ENCODE data around the gene CAMTA1. TPM values are rescaled to one million over a fixed set of nuclear protein-coding genes. Genes with fewer than 3 reads are reported as not detected.

The CAMTA1 gene
- total and polyA plus RNA-seq, 4 donors: 18.0 to 93.5 (median 35.8) TPM

DNA sequence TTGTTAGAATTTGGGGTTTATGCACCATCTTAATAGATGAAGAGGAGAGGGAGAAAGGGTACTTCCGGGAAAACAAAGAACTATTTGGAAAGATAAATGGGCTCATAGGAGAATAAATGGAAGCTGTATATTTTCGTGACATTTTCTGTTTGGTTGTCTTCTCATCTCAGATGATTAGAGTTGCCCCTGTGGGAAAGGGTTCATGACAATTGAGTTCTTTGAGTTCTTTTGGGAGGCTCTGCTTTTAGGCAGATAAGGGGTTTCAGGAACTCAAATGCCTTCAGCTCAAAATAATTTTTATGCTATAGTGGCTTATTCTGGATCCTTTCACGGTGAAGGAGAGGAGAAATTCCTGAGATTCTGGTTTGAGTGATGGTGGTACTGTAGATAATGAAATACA is 63.6 kb downstream of the CAMTA1 start:
- H3K4me3 ChIP-seq (ENCODE audit: low read depth in 1 of 3, low read length in 3 of 3): no peak overlapping the region

GRCh38 chr1:6850537-6850936 is 65.3 kb downstream of the CAMTA1 start:
- Histone ChIP-seq H3K4me3 (ENCODE audit: low read depth in 1 of 3, low read length in 3 of 3) (no peak overlapping the region), H3K36me3 (ENCODE audit: control insufficient read depth in 4 of 4, insufficient read depth in 3 of 4, low read depth in 1 of 4, low read length in 3 of 4) (peaks cover 0 to 2% (median 0%) of the 10 kb centered on the region in 4 donors), H3K9ac (ENCODE audit: low read depth in 1 of 2, low read length in 2 of 2) (no peak overlapping the region), H3K27ac (ENCODE audit: low read depth in 1 of 2, low read length in 2 of 2) (no peak overlapping the region), H3K4me1 (ENCODE audit: control insufficient read depth in 4 of 4, insufficient read depth in 4 of 4, low read length in 3 of 4) (peaks cover 0 to 2% (median 0%) of the 10 kb centered on the region in 4 donors), H3K27me3 (ENCODE audit: control insufficient read depth in 4 of 4, insufficient read depth in 4 of 4, low read length in 3 of 4) (no peaks in the 10 kb centered on the region), H3K9me3 (ENCODE audit: control insufficient read depth in 4 of 4, low read length in 3 of 4) (no peaks in the 10 kb centered on the region)
- TF ChIP-seq MAX (IDR thresholded peaks at IDR 0.05) (no peak), CTCF (IDR thresholded peaks at IDR 0.05; ENCODE audit: low read depth, low read length, missing input control) (no peak), RXRA (IDR thresholded peaks at IDR 0.05) (no peak), NR2F2 (IDR thresholded peaks at IDR 0.05) (no peak), ZBTB33 (IDR thresholded peaks at IDR 0.05) (no peak), REST (IDR thresholded peaks at IDR 0.05) (no peak), TAF1 (conservative IDR thresholded peaks at IDR 0.05) (no peak), JUND (IDR thresholded peaks at IDR 0.05) (no peak), YY1 (IDR thresholded peaks at IDR 0.05) (no peak), SP1 (IDR thresholded peaks at IDR 0.05) (no peak), EGR1 (IDR thresholded peaks at IDR 0.05; ENCODE audit: low read depth in 2 of 2) (no peak), GABPA (IDR thresholded peaks at IDR 0.05 in 1 of 2, conservative IDR thresholded peaks at IDR 0.05 in 1 of 2) (no peak), FOXA2 (IDR thresholded peaks at IDR 0.05) (no peak), FOXA1 (IDR thresholded peaks at IDR 0.05) (no peak)
- TF ChIP-seq, protein P1, sequence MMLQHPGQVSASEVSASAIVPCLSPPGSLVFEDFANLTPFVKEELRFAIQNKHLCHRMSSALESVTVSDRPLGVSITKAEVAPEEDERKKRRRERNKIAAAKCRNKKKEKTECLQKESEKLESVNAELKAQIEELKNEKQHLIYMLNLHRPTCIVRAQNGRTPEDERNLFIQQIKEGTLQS (IDR thresholded peaks at IDR 0.05): no peak
- 94% methylated on average over 4 of the region's 4 CpGs for WGBS
- no peak for DNase-seq (ENCODE audit: low spot score)

More for the DNA sequence above, 63.6 kb downstream of the CAMTA1 start:
- Histone ChIP-seq H3K27me3 (ENCODE audit: control insufficient read depth in 4 of 4, insufficient read depth in 4 of 4, low read length in 3 of 4) (no peaks in the 10 kb centered on the region), H3K9me3 (ENCODE audit: control insufficient read depth in 4 of 4, low read length in 3 of 4) (no peaks in the 10 kb centered on the region), H3K9ac (ENCODE audit: low read depth in 1 of 2, low read length in 2 of 2) (no peak overlapping the region), H3K27ac (ENCODE audit: low read depth in 1 of 2, low read length in 2 of 2) (no peak overlapping the region), H3K4me1 (ENCODE audit: control insufficient read depth in 4 of 4, insufficient read depth in 4 of 4, low read length in 3 of 4) (peaks cover 0 to 2% (median 0%) of the 10 kb centered on the region in 4 donors), H3K36me3 (ENCODE audit: control insufficient read depth in 4 of 4, insufficient read depth in 3 of 4, low read depth in 1 of 4, low read length in 3 of 4) (peaks cover 0 to 2% (median 0%) of the 10 kb centered on the region in 4 donors)
- WGBS: 96% methylated on average over 3 of the region's 3 CpGs
- TF ChIP-seq HNF4A (conservative IDR thresholded peaks at IDR 0.05): no peak
- TF ChIP-seq MAX (IDR thresholded peaks at IDR 0.05): no peak
- TF ChIP-seq, protein P1 (IDR thresholded peaks at IDR 0.05): no peak
- no peak for TF ChIP-seq SP1 (IDR thresholded peaks at IDR 0.05)
- DNase-seq (ENCODE audit: low spot score): no peak

All from liver (tissue), 9 donors.